ENCODE results near the gene MRPL58.
"Not testable (repeated sequence)": the region's sequence is repeated elsewhere in the genome, so short reads cannot be mapped to it uniquely, and the experiment has no call there.

Gene MRPL58

DNA sequence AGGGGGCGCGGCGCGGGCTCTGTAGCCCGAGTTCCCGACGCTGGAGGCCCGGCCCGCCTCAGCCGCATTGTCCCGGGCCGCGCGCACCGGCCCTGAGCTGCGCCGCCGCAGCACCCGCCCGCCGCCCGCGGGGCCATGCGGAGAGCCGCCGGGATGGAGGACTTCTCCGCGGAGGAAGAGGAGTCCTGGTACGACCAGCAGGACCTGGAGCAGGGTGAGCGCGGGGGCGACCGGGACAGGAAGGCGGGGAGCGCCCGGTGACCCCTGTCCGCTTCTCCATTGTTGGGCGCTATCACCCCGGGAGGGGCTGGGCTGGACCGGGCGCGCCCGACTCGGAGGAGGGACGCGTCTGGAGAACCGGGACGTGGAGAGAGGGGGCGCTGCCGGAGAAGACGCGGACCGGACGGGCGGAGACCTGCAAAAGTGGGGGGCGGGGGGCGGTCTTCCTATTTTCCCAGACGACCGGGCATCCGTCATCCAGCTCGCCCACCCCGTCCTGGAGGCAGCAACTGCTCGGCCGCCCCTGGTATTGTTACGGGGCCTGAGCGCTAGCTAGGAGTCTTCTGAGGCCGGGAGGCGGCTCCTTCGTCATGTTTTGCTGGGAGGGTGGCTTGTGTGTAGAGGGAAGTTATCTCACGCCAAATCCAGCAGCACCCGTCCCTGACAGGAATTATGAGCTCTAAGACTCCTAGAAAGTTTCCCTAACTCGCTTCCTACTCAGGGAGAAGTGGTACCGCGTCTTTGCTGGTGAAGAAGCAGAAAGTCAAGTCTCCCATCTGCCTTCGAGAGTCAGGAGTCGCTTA lies 24.4 kb upstream of the MRPL58 start:
- DNase-seq (ENCODE audit: low read depth), result no peak

DNA sequence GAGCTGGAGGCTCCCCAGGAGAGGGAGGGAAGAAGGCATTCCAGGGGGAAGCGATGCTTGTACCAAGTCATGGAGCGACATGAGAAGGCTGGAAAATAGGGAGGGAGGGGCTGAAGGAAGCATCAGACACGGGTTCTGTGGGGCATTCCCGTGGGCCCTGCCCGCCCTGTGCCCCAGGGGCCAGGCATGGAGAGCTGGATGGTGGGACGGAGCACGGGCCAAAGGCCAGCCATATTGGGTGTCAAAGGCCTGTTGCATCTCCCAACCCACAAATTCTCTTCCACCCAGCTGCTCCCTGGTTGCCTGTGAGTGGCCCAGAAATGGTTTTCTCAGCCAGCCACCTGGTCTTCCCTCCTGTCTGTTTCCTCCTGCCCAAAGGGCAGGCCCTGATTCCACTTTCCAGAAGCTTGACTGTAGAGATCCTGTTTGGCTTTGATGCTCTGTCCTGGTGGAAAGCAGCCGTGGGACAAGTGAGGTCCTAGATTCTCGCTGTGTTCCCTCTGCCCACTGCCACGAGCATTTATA lies 21.8 kb upstream of the MRPL58 start:
- DNase-seq (ENCODE audit: low read depth), result no peak

DNA sequence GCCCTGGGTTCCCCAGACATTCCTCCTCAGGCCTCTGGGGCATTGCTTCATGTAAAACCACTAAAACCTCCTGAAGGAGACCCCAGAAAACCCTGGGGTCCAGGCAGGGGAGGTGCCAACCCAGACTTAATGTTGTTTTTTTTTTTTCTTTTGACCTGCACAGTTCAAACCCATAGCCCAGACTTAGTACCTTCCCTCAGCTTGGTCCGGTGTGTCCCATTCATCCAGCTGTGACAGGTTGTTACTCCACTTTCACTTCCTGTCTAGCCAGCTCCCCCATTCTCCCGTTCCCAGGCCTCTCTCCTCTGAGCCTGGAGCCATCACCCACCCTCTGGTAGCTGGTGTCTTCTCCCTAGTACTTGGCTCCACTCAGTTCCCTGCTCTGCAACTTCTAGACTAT lies 20.2 kb upstream of the MRPL58 start:
- DNase-seq (ENCODE audit: low read depth), result no peak

DNA sequence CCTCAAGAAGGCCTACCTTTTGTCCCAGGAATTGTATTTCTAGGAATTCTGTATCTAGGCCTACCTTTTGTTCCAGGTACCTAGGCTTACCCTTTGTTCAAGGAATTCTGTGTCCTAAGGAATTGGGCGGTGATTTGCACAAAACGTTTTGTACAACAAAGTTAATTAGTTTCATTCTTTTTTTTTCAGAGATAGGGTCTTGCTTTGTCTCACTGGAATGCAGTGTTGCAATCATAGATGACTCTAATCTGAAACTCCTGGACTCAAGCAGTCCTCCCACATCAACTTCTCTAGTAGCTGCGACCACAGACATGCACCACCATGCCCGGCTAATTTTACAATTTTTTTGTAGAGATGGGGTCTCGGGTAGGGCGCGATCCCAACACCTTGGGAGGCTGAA lies 18.0 kb upstream of the MRPL58 start:
- DNase-seq (ENCODE audit: low read depth), result no peak

DNA sequence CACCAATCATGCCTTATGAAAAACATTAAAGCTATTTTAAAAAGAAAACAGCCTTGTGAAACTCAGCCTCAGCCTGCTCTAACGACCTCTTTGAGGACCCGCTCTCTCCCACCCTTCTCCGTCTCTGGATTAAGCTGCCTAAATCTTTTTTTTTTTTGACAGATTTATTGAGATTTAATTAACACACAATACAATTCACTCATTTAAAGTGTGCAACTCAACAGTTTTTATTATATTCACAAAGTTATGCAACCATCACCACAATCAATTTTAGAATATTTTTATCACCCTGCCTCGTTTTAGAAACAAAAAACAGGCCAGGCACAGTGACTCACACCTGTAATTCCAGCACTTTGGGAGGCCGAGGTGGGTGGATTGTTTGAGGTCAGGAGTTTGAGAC lies 16.6 kb upstream of the MRPL58 start:
- no peak for DNase-seq (ENCODE audit: low read depth)

DNA sequence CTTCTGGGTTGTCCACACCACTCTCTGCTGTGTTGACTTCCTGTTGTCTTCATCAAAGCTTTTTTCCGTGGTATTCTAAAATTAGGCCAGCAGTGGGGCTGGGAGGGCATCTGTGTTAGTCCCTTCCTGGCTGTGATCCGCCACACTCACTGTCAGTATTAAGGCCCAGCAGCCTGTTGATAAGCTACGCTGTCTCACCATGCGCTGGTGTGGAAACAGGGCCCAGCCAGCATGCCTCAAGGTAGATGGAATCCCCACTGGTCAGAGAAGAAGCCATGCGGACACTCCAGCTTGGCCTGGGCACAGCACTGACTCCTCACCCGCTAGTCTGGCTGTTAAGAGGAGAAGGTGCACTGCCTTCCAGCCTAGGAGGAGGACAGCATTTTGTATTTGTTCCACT lies 13.7 kb upstream of the MRPL58 start:
- no peak for DNase-seq (ENCODE audit: low read depth)

DNA sequence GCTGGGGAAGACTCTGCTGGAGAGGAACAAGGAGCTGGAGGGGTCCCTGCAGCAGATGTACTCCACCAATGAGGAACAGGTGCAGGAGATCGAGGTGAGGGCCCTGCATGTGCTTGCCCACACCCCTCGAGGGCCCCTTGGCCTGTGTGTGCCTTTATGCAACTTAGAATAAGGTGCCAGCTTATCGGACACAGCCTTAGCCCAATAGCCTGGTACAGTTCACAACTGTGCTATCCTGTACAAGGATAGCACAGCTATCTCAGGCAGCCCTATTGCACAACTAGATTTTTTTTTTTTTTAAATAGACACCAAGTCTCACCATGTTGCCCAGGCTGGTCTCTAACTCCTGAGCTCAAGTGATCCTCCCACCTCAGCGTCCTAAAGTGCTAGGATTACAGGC lies 12.9 kb upstream of the MRPL58 start:
- no peak for DNase-seq (ENCODE audit: low read depth)

DNA sequence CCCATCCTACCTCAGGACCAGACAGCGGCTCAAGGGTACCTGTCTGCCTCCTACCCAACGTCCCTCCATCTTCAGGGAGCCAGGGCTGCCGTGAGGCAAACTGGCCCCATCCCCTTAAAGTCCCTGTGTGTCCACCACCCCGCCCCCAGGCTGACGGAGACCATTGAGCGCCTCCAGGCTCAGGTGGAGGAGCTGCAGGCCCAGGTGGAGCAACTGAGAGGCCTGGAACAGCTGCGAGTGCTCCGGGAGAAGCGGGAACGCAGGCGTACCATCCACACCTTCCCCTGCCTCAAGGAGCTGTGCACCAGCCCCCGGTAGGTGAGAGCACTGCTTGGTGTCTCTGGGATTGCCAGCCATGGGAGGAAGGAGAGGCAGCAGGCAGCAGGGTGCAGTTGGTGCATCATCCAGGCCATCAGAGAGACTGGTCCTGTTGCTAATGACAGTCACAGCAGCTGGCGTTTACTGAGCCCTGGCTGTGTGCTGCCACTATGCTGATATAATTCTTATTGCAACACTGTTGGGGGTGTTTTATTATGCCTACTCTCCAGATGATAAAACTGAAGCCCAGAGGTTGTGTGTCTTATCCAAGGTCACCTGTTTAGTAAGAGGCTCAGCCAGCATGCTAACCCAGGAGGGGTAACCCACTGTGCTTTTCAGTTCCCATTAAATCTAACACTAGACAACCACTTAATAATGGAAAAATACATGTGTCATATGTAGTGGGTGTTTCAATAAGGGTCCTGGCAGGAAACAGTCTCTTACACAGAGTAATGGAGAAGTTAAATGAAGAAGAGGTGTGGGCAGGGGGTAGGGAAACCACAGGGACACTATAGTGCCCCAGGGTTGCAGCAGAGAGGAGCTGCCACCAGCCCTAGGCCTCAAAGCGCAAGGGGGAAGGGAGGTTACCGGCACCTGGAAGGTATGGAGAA lies 10.3 kb upstream of the MRPL58 start:
- no peak for DNase-seq (ENCODE audit: low read depth)

DNA sequence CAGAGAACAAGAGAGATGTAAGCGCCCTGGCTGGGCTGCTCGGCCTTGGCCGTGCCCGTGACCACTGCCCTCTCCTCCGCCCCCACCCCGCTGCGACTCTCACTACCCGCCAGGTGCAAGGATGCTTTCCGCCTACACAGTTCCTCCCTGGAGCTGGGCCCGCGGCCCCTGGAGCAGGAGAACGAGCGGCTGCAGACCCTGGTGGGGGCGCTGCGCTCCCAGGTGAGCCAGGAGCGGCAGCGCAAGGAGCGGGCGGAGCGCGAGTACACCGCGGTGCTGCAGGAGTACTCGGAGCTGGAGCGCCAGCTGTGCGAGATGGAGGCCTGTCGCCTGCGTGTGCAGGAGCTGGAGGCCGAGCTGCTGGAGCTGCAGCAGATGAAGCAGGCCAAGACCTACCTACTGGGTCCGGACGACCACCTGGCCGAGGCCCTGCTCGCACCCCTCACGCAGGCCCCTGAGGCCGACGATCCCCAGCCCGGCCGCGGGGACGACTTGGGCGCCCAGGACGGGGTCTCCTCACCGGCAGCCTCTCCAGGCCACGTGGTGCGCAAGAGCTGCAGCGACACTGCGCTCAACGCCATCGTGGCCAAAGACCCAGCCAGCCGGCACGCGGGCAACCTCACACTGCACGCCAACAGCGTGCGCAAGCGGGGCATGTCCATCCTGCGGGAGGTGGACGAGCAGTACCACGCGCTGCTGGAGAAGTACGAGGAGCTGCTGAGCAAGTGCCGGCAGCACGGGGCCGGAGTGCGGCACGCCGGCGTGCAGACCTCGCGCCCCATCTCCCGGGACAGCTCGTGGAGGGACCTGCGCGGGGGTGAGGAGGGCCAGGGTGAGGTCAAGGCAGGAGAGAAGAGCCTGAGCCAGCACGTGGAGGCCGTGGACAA lies 9.2 kb upstream of the MRPL58 start:
- no peak for DNase-seq (ENCODE audit: low read depth)

DNA sequence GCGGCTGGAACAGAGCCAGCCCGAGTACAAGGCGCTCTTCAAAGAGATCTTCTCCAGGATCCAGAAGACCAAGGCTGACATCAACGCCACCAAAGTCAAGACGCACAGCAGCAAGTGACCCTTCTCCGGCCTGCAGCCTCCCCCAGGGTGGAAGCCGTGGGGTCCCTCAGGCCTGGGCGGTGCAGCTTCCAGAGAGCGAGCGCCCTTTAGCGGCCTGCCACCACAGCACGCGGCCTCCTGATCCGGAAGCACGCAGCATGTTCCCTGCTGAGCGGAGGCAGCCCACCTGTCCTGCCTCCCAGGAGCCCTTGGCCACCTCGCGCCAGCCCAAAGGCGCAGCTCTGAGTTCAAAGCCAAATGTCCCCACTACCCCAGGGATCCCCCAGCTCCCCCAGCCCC lies 8.5 kb upstream of the MRPL58 start:
- no peak for DNase-seq (ENCODE audit: low read depth)

DNA sequence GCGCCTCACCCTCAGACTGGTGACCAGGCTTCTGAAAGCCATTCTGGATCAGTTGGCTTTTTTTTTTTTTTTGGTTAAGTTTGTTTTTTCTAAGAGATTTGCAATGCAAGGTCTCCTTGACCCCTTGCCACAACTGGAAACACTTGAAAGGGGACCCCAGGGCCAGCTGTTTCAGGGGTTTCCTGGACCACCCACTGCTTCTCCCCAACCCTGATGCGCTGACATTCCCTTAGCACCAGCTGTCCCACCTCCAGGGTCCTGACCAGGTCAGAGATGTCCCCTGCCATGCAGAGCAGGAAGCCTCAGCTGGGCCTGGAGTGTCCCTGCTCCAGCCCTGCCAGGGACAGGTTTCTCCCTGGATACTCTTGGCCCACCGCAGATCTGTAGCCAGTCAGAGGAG lies 8.1 kb upstream of the MRPL58 start:
- DNase-seq (ENCODE audit: low read depth), result no peak

DNA sequence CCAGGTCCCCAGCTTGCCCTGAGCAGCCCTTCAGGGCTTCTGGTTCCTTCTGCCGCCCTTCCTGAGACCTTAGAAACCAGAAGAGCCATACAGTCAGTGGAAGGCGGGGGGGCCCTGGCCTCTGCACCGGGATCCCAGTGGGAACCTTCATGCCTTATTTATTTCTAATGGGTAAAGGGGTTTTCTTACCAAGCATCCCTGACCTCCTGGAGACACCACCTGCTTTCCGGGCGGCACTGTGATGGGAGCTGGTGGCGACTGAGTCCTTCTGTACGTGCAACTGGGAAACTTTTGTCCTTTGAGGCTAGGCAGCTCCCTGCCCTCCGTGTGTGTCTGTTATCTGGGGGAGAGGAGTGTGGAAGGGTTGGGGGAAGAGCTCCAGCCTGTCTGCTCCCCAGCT lies 7.2 kb upstream of the MRPL58 start:
- DNase-seq (ENCODE audit: low read depth), result no peak

DNA sequence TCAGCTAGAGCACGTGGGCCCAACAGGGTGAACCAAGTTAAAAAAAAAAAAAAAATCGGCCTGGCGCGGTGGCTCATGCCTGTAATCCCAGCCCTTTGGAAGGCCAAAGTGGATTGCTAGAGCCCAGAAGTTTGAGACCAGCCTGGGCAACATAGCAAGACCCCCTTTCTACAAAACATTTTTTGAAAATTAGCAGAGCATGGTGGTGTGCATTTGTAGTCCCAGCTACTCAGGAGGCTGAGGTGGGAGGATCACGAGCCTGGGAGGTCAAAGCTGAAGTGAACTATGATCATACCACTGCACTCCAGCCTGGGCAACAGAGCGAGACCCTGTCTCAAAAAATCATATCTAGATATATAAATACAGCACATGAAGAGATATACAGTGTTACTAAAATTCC lies 6.4 kb upstream of the MRPL58 start:
- not testable (repeated sequence) for DNase-seq (ENCODE audit: low read depth)

DNA sequence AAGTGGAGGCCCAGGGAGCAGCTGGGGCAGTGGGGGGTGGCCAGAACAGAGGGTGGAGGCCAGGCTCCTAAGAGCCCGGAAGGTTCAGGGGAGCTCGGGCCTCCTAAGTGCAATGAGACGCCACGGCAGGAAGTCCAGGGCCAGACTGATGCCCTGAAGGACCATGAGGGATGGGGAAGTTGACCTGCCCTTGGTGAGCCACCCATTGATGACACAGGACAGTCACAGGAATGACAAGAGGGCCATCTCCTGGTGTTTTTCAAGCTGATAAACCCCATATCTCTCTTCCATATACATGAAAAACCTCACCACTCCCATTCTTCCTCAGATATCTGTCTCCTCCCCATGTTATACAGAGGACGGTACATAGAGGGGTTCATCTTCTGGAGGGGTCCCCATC lies 5.8 kb upstream of the MRPL58 start:
- no peak for DNase-seq (ENCODE audit: low read depth)

DNA sequence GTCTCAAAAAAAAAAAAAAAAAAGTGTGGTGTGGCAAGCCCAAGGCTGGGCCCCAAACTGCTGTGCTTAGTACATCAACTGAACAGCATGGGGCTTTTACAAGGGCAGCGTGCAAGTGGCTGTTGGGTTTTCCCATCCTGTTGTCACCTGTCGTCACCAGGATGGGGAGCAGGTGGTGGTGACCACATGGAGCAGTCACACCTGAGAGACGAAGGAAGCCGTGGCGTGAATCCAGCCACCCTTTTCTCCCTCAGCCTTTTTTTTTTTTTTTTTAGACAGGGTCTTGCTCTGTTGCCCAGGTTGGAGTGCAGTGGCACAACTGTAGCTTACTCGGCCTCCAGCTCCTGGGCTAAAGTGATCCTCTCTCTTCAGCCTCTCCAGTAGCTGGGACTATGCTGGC lies 4.1 kb upstream of the MRPL58 start:
- DNase-seq (ENCODE audit: low read depth), result no peak

DNA sequence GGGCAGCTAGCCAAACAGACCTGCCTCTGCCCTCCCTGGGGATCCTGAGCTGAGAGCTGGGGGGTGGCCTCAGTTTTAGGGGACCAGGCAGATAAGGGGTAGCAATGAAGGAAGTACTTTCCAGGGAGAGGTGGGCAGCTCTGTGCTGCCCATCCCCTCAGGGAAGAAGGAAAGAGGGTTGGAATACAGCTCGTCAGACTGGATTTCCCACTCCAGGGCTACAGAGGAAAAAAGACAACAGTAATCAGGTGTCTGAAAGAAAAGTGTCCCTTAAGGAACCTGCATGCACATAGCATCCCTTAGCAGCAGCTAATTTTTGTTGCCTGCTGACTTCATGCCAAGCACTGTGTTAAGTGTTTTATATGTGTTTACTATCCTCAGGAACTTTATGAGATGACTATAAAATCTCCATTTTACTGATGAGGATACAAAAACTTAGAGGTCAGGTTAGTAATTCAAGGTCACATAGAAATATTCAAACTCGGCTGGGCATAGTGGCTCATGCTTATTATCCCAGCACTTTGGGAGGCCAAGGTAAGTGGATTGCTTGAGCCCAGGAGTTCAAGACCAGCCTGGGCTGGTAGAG lies 3.2 kb upstream of the MRPL58 start:
- DNase-seq (ENCODE audit: low read depth), result no peak

DNA sequence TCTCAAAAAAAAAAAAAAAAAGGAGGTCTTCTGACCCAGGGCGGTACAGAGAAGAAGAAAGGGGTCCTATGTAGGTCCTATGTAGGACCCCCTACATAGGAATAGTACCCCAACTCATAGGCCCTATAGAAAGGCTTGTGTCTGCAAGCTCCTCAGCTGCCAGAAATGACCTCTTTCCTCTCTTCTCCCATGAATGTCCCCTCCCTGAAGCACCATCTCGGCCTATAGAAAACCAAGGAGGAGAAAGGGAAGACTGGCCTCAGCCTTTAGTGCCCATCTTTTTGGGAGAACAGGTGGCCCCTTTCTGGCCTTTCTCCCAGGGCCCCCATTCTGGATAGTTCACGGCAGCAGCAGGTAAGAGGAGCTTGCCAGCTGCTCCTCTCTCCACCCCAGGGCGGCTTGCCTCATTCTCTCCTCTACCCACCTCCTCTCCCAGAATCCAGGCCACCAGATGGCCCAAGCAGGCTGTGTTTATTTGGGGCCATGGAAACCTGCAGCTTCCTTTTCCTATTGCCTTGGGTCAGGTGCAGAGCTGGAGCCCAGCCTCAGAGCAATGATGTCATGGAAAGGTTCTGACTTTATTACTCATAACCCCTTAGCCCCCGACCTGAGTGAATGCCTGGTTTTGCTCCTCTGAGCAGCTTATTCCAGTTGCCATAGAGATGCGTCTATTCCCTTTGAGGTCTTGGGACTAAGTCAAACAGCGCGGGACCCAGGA lies 1.6 kb upstream of the MRPL58 start:
- DNase-seq (ENCODE audit: low read depth), result no peak

DNA sequence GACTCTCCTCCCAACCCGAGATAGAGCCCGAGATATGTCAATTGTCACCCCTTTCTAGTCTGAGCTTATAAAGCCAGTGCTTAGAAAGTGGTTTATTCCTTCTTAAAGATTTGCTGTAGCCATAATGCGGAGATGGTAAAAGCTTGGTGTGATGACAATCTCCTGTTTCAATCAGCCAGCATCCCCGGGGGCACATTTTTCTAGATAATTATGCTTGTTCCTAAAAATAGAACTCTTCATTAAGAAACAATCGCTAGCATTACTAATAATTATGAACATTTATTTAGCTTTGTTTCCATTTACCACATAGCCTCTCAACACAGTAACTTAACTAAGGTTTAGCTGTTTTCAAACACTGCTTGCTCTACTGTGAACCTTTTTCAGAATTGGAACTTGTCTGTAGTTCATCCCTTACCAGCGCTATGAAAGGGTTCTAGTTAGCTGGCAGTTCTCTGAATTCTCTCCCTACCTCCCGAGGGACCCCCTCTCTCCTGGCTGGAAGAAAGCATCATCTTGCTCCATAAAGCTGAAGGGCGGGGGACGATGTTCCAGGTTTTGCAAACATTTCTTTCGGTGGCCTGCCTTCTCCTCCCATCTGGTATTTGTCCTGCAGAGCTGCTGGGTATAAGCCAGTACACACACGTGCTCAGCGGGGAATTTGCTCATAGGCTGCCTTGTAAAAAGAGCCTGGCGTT lies 922 bp upstream of the MRPL58 start:
- DNase-seq (ENCODE audit: low read depth), result no peak

DNA sequence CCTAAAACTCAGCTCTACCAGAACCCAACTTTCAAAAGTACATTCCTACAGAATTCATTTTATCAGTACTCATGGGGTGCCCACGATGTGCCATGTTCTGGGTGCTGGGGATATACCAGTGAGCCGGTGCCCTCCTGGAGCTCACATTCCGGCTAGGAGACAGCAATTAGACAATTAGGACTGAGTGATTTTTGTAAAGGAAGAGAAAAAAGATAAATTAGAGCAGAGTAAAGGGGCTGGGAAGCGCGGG lies 449 bp upstream of the MRPL58 start:
- DNase-seq (ENCODE audit: low read depth), result no peak

DNA sequence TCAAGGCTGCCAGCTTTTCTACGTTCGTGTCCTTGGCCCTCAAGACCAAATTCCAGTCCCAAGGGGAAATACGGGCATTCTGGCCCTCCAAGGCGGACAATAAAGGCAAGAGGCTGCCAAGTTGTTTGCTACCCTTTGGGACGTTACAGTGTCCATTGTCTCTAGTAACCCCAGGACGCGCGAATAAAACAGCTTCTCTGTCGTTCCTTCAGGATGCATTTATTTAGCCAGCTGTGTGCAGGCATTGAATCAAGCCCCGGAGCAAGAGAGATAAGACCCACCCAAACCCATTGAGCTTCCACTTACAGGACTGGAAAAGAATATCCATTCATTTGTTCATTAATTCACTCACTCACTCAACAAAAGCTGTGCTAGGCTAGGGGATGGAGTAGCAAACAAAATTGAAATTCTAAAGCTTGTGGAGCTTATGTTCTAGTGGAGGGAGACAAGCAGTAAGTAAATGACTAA lies 656 bp downstream of the MRPL58 start:
- no peak for DNase-seq (ENCODE audit: low read depth)

DNA sequence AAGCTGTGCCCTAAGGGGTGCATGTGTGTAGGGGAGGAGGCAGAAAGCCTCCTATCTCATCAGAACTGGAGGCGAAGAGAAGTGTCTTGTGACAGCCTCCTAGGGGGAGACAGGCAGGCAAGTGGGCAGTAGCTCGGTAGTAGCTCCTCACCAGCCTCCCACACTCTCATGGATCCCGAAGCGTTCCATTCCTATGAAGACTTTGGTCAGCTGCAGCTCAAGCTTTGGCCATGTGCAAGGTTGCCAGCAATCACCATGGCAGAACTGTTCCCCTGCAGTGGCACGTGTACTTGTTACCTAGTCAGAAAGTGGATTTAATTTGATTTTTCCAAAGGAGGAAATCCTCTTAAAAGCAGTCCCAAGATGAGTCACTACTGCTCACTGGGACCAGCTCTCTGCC lies 6.7 kb downstream of the MRPL58 start:
- no peak for DNase-seq (ENCODE audit: low read depth)

All from activated T-helper 9 cell treated with anti-CD3 and anti-CD28 coated beads, Interleukin-2, amount 50 U/mL, for 16 hours (primary cell).